ENCODE results near the gene GMPR. TPM values are rescaled to one million over a fixed set of nuclear protein-coding genes. Genes with fewer than 3 reads are reported as not detected.

The GMPR gene
- 0.63 TPM for total RNA-seq

GRCh38 chr6:16238057-16238962, at the start of gene GMPR:
Gene GMPR (plus strand): TSS chr6:16238587. CDS start chr6:16238694, 107 bp downstream.

Small RNA genes within 50 kb of the gene (small RNA-seq; reads per million reads assigned to genes)
- gene RF00019 (ENCODE audit: low replicate concordance) (not detected), gene RNU6-1114P (ENCODE audit: low replicate concordance) (not detected)

Other genes with a start within 250 kb of the GMPR start
- 45.4 TPM for gene MYLIP, start 109.5 kb upstream of the GMPR start, total RNA-seq